Posterior vena cava (tissue), 2 donors: ENCODE data around the gene LXN. TPM values are rescaled to one million over a fixed set of nuclear protein-coding genes. Genes with fewer than 3 reads are reported as not detected.
A peak's percentile ranks its signal among the peaks of the same experiment; 100 is the strongest.
"Not testable (repeated sequence)": the region's sequence is repeated elsewhere in the genome, so short reads cannot be mapped to it uniquely, and the experiment has no call there.

Source experiments
- DNase-seq: peaks from one replicate; pipeline ENCODE4 v3.0.0-alpha.2; 2020; ENCODE audit warnings: low spot score
- intact Hi-C, 2 donors: fragments of 100-400 bp; cut with DNase I; formaldehyde crosslinking; loops; one replicate each; pipeline versions ENCODE4 v1.14.1 to v1.14.2; 2022 to 2023
- long read RNA-seq, 2 donors: library from polyadenylated mRNA; unstranded; transcript quantifications; one replicate each; pipeline ENCODE4 v2.0.0, GENCODE V29; 2020 to 2021
- total RNA-seq, 2 donors: library from RNA; stranded (reverse); fragmentation: NEBNext Ultra II Directional; extraction: Animal tissue kit (Norgen Biotek cat#: 25700); gene quantifications; one replicate each; pipeline ENCODE4 v1.2.1, GENCODE V29; 2021
- donor health status: DM: yes; HTN: yes; CAD: no.
- donor health status: DM: yes; HTN: yes; CAD: no.

LXN gene, protein sequence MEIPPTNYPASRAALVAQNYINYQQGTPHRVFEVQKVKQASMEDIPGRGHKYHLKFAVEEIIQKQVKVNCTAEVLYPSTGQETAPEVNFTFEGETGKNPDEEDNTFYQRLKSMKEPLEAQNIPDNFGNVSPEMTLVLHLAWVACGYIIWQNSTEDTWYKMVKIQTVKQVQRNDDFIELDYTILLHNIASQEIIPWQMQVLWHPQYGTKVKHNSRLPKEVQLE
- total RNA-seq: 10 to 100 TPM; 42.2 to 59.3 TPM
- long read RNA-seq, donor 1, transcript LXN-201 (6 exons, 1,116 nt): major isoform, 12 of 17 reads
- long read RNA-seq, donor 1, partial matches to known transcripts: 1 of 17 reads
- long read RNA-seq, donor 1, other reads (novel, unspliced or antisense): 4 of 17 reads
- long read RNA-seq, donor 2, transcript LXN-201 (6 exons, 1,116 nt): major isoform, 69 of 72 reads
- long read RNA-seq, donor 2, partial matches to known transcripts: 1 of 72 reads
- long read RNA-seq, donor 2, other reads (novel, unspliced or antisense): 2 of 72 reads

DNA sequence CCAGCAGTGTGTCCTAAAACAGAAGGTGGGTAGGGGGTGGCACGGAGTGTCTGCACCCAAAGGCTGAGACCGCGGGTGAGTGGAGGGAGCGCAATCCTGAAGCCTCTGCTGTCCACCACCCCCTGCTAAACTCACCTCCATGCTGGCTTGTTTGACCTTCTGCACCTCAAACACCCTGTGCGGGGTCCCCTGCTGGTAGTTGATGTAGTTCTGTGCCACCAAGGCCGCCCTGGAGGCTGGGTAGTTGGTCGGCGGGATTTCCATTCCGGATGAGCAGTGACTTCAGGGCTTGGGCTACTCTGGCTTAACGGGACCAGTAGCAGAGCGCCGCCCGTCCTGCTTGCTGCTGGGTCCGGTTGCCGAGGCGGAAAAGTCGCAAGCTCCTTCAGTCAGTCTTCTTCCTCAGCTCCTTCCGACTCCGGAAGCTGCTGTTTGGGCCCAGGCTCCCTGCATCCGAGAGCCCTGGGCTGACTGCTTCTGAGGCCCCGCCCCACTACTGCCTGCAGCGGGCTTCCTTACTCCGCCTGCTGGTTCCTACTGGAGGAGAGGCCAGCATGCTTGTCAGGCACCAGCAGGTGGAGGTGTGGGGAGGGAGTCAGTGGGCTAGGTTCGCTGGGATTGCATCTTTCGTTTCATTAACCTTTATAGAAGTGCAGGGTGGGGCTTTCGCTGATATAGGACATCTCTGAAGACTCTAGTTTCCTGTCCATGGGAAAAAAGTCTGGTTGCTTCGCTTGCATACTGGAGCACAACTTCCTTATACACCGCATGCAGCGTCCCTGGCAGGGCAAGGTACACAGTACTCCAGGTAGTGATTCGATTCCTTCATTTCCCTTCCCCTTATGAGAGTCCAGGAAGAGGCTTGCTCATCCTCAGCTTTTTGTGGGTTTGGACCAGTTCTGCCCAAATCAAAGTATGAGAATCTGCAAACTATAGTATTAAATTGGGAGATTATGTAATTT, at the start of gene LXN:
Gene LXN, minus strand, starts transcription at position 434 of the 962 bp plus-strand sequence. Its CDS starts 170 bp downstream, at position 264.
- intact Hi-C loops: no loop called here
- DNase-seq: peak; percentile 95

GRCh38 chr3:158722108-158722507, 49.7 kb upstream of the LXN start:
- intact Hi-C loops: no loop called here
- no peak for DNase-seq

- DNase-seq: no peak
- intact Hi-C loops: no loop called here
Observed at GRCh38 chr3:158718490-158719170, 46.2 kb upstream of the LXN start.

DNA sequence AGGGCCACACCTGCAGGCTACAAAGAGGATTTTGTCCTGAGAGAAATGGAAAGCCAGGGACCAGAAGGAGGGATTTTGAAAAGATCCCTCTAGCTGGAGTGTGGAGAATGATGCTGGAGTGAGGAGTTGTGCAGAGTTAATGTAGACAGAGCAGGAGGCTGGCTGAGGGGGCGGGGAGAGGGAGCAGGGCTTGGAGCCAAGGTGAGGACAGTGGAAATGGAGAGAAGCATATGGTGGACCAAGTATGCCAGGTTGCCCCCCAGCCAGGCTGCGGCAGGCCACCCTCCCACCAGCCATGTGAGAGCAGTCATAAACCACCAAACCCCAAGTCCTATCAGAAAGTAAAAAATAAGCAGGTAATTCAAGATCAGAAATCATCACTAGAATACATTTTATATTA, 45.1 kb upstream of the LXN start:
- intact Hi-C loops: no loop called here
- DNase-seq: no peak

GRCh38 chr3:158713094-158713499, 40.6 kb upstream of the LXN start:
- intact Hi-C loops: no loop called here
- DNase-seq: peak; percentile 88

DNA sequence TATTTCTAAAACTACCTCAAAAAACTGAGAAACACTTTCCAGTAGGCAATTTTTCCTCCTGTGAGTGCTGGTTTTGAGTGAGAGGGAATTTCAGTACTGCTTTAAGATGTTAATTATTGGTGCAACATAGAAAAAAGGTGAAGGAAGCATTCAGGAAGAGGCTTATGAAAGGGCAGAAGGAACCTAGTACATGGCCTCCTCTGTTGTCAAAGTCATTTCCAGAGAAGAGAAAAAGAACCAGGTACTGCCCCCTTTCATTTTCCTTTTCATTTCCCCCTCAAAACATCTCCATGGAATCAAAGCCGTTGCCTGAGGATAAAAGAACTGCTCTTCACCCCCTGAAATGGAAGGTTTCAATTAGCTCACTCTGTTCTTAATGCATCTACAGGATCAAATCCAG, 40.0 kb upstream of the LXN start:
- intact Hi-C loops: no loop called here
- no peak for DNase-seq

- intact Hi-C loops: no loop called here
- no peak for DNase-seq
Observed at GRCh38 chr3:158711886-158712285, 39.4 kb upstream of the LXN start.

- intact Hi-C loops: no loop called here
- DNase-seq: no peak
Observed at GRCh38 chr3:158710601-158711000, 38.2 kb upstream of the LXN start.

DNA sequence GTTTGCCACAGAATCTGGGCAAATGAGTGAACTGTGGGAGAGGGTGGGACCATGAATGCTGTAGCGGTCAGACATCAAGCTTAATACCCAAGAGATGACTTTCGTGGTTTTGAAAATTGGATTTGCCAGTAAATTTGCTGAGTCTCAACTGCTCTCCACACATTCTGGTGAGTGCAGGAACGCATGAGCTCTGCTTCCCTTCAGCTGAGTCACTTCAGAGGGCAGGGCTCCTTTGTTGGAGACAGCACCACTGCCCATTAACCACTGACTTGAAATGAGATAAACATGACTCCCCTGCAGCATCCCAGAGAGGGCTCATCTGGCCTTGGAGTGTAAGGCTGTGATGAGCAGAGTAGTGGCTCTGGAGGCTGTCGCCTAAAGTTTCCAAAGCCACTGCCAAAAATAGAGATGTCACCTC, 37.2 kb upstream of the LXN start:
- intact Hi-C loops: no loop called here
- DNase-seq: peak; percentile 82

GRCh38 chr3:158703566-158703965, 31.1 kb upstream of the LXN start:
- intact Hi-C loops: no loop called here
- DNase-seq: no peak

GRCh38 chr3:158702815-158703481, 30.5 kb upstream of the LXN start:
- DNase-seq: no peak
- intact Hi-C loops: no loop called here

GRCh38 chr3:158701420-158702065, 29.1 kb upstream of the LXN start:
- no peak for DNase-seq
- intact Hi-C loops: no loop called here

GRCh38 chr3:158700559-158700958, 28.1 kb upstream of the LXN start:
- intact Hi-C loops: no loop called here

DNA sequence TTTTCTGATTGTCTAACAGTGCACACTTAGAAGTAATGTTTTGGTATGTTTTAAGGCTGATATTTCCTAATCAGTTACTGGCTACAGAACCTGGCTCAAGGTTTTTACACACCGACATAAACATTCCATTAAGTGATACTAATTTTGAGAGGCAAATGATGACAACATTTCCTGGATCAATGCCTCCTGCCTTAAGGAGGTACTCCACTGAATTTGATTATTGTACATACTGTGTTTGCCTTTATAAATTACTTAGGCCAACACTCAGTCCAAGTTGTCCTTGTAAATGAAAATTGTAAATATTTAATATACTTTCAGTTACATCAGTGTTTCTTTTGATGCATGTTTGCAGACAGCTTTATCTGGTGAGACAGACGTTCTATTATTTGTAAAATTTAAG, 24.2 kb upstream of the LXN start:
- no peak for DNase-seq
- intact Hi-C loops: no loop called here

More at GRCh38 chr3:158700559-158700958, 28.1 kb upstream of the LXN start:
- no peak for DNase-seq

DNA sequence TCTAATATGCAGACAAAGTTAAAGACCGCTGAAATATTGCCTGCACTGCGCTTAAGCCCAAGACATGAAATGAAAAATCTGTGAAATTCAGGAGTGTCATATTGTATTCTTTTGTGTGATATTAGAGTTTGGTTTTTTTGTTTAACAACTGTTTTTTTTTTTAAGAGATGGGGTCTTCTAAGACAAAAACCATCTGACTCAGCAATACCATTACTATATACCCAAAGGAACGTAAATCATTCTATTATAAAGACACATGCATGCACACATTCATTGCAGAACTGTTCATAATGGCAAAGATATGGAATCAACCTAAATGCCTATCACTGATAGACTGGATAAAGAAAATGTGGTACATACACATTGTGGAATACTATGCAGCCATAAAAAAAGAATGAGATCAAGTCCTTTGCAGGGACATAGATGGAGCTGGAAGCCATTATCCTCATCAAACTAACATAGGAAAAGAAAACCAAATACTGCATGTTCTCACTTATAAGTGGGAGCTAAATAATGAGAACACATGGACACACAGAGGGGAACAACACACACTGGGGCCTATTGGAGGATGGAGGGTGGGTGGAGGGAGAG, 21.5 kb upstream of the LXN start:
- intact Hi-C loops: not testable (repeated sequence)

GRCh38 chr3:158685159-158685558, 12.7 kb upstream of the LXN start:
- no peak for DNase-seq

More for the DNA sequence above, 21.5 kb upstream of the LXN start:
- DNase-seq: not testable (repeated sequence)

DNA sequence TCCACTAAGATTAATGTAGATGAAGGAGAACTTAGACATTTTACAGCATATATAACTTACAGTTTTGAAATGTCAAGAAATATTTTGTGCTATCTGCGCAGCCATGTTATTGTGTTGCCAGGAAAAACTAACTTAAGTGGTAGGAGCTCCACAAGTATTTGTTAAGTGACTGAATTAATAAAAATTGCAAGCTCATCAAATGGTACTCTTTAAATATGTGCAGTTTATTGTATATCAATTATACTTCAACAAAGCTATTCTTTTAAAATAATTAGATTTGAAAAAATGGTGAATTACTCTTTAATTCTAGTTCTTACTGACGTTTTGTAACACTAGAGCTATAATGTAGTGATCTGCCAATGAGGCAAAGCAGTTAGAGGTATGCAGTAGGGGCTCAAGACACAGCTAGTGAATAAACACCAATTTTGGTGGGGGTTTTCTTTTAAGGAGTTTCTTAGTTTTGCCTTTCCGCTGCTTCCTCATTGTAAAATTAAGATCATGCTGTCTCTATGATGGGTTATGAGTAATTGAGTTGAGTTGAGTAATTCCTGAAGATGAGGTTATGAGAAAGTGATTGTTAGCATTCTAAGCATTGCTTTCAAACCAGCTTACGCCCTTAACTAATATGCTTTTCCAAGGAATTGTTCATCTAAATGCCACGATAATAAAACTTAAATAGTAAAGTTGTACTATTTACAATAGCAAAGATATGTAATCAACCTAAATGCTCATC, 10.9 kb upstream of the LXN start:
- no peak for DNase-seq
- intact Hi-C loops: no loop called here

More at GRCh38 chr3:158685159-158685558, 12.7 kb upstream of the LXN start:
- intact Hi-C loops: no loop called here
